ENCODE results near the gene COA1. TPM values are rescaled to one million over a fixed set of nuclear protein-coding genes. Genes with fewer than 3 reads are reported as not detected.
"Not testable (repeated sequence)": the region's sequence is repeated elsewhere in the genome, so short reads cannot be mapped to it uniquely, and the experiment has no call there.

Gene COA1
- polyA plus RNA-seq, 6 donors from 2014 or later = 96.6 to 146 (median 107) TPM

- Mint-ChIP-seq H3K4me1 (peaks cover 37 to 65% (median 62%) of the 10 kb centered on the region in 3 donors), H3K9me3 (peaks cover 4 to 17% (median 13%) of the 10 kb centered on the region in 7 donors), H3K27ac (peak overlapping the region in 3 of 6 donors; percentile 21 to 84 (median 77)), H3K27me3 (no peaks in the 10 kb centered on the region), H3K4me3 (no peak overlapping the region), H3K36me3 (peaks cover 10 to 20% of the 10 kb centered on the region in 2 donors)
- DNase-seq (no peak), ATAC-seq (ENCODE audit: low read depth in 2 of 2) (no peak)
These were observed 42.3 kb downstream of the COA1 start for GRCh38 chr7:43686991-43687390.

- no peak for ATAC-seq (ENCODE audit: low read depth in 2 of 2)
- no peak for DNase-seq
- peak overlapping the region in 1 of 8 donors; percentile 1 for H3K4me3 Mint-ChIP-seq
- peaks cover 0 to 5% (median 3%) of the 10 kb centered on the region in 7 donors for H3K9me3 Mint-ChIP-seq
- H3K27ac Mint-ChIP-seq = peak overlapping the region; percentile 49 to 94 (median 83)
- no peaks in the 10 kb centered on the region for H3K27me3 Mint-ChIP-seq
- no peaks in the 10 kb centered on the region for H3K36me3 Mint-ChIP-seq
- peaks cover 38 to 77% (median 75%) of the 10 kb centered on the region in 3 donors for H3K4me1 Mint-ChIP-seq
These were observed 48.6 kb downstream of the COA1 start for GRCh38 chr7:43680736-43681135.

DNA sequence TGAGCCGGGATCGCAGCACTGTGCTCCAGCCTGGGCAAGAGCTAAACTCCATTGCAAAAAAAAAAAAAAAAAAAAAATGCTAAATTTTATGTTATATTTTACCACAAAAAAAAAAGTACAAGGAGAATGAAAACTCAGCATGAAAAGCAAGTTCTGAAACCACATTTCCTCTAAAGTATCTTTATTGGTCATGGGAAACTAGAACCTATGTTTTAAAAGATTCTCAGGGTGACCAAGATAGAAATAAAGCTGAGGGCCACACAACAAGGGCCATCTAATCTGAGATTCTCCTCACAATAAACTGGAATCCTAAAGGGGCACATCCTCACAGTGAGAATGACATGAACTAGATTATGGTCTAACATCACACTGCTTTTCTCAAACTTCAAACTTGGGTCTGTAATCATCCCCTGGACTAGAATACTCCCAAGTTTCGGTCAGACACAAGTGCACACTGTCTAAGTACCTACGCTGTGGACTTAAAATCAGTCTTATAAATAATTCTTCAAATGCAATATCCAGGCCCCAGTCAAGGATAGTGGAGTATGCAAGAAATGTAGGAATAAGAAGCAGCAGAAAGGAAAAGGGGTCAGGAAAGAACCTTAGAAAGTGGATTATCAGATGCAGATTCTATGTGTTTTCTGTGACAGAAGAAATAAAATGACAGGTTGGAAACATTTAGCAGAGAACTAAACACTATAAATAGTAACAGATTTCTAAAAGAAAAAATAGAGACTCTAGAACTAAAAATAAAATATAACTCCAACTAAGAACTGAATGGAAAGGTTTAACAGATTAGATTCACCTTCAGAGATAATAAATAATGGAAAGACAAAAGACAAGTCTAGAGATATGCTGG lies 49.9 kb downstream of the COA1 start:
- DNase-seq (no peak), ATAC-seq (ENCODE audit: low read depth in 2 of 2) (no peak)
- H3K36me3 Mint-ChIP-seq = no peaks in the 10 kb centered on the region
- peak overlapping the region in 6 of 8 donors; percentile 11 to 58 (median 40) for H3K4me3 Mint-ChIP-seq
- H3K4me1 Mint-ChIP-seq = peaks cover 38 to 74% (median 72%) of the 10 kb centered on the region in 3 donors
- peak overlapping the region; percentile 49 to 94 (median 84) for H3K27ac Mint-ChIP-seq
- no peaks in the 10 kb centered on the region for H3K27me3 Mint-ChIP-seq
- H3K9me3 Mint-ChIP-seq = peaks cover 0 to 13% (median 9%) of the 10 kb centered on the region in 7 donors

DNA sequence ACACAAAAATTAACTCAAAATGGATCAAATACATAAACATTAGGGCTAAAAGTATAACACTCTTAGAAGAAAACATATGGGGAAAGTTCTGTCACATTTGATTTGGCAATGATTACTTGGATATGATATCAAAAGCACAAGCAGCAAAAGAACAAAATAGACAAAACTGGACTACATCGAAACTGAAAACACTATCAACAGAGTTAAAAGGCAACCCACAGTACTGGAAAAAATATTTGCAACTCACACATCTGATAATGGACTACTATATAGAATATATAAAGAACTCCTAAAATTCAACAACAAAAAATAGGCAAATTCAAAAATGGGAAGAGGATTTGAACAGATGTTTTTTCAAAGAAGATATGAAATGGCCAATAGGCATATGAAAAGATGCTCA lies 51.0 kb downstream of the COA1 start:
- H3K27ac Mint-ChIP-seq = peak overlapping the region; percentile 54 to 84 (median 73)
- DNase-seq (no peak), ATAC-seq (ENCODE audit: low read depth in 2 of 2) (no peak)

DNA sequence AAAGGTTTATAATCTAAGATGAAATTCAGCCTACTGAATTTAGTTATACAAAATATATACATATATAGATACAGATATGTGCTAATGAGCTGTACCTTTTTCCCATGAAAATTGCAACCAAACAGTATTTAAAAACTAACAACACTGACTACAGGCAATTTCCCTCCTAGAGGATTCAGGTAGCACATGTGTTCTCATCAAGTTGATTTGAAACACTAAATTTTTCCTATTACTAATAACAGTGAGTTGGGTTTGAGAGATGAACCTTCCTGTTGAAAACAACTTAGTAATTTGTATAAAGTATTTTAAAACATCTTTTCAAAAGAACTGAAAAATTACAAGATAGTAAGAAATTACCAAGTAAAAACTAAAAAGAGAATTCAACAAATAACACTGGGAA lies 51.5 kb downstream of the COA1 start:
- H3K36me3 Mint-ChIP-seq = peaks cover 0 to 3% of the 10 kb centered on the region in 2 donors
- H3K27ac Mint-ChIP-seq = peak overlapping the region in 2 of 6 donors; percentile 8 to 67
- no peak overlapping the region for H3K4me3 Mint-ChIP-seq
- H3K9me3 Mint-ChIP-seq = peaks cover 0 to 27% (median 25%) of the 10 kb centered on the region in 7 donors
- H3K4me1 Mint-ChIP-seq = peaks cover 46 to 74% (median 72%) of the 10 kb centered on the region in 3 donors
- no peak for DNase-seq
- no peaks in the 10 kb centered on the region for H3K27me3 Mint-ChIP-seq
- no peak for ATAC-seq (ENCODE audit: low read depth in 2 of 2)

More for the DNA sequence above, 51.0 kb downstream of the COA1 start:
- Mint-ChIP-seq H3K4me1 (peaks cover 43 to 74% (median 72%) of the 10 kb centered on the region in 3 donors), H3K27me3 (no peaks in the 10 kb centered on the region), H3K9me3 (peaks cover 0 to 23% (median 20%) of the 10 kb centered on the region in 7 donors), H3K36me3 (no peaks in the 10 kb centered on the region), H3K4me3 (peak overlapping the region in 2 of 8 donors; percentile 46 to 52)

- Mint-ChIP-seq H3K4me3 (peak overlapping the region in 1 of 8 donors; percentile 13), H3K27ac (peak overlapping the region in 4 of 6 donors; percentile 62 to 93 (median 74)), H3K4me1 (peaks cover 37 to 74% (median 65%) of the 10 kb centered on the region in 3 donors), H3K9me3 (peaks cover 0 to 52% (median 48%) of the 10 kb centered on the region in 7 donors), H3K36me3 (peaks cover 11 to 20% of the 10 kb centered on the region in 2 donors), H3K27me3 (no peaks in the 10 kb centered on the region)
- ATAC-seq (ENCODE audit: low read depth in 2 of 2) = no peak
- DNase-seq = no peak
These were observed 54.5 kb downstream of the COA1 start for GRCh38 chr7:43674559-43675436.

GRCh38 chr7:43673243-43673976 lies 55.9 kb downstream of the COA1 start:
- Mint-ChIP-seq H3K36me3 (peaks cover 25 to 31% of the 10 kb centered on the region in 2 donors), H3K4me1 (peaks cover 38 to 74% (median 65%) of the 10 kb centered on the region in 3 donors), H3K27ac (peak overlapping the region in 5 of 6 donors; percentile 16 to 88 (median 85)), H3K9me3 (peaks cover 0 to 66% (median 55%) of the 10 kb centered on the region in 7 donors), H3K4me3 (peak overlapping the region in 3 of 8 donors; percentile 20 to 36 (median 35))
- not testable (repeated sequence) for H3K27me3 Mint-ChIP-seq
- peak; percentile 20 for DNase-seq
- ATAC-seq (ENCODE audit: low read depth in 2 of 2) = peak; percentile 50 to 69

DNA sequence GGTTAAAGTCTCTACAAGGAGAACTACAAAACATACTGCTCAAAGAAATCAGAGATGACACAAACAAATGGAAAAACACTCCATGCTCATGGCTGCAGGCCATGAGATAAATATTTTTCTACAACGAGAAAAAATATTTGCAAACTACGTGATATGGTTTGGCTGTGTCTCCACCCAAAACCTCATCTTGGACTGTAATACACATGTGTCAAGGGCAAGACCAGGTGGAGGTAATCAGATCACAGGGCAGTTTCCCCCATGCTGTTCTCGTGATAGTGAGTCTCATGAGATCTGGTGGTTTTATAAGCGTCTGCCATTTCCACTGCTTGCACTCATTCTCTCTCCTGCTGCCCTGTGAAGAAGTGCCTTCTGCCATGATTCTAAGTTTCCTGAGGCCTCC lies 57.8 kb downstream of the COA1 start:
- peaks cover 33 to 47% of the 10 kb centered on the region in 2 donors for H3K36me3 Mint-ChIP-seq
- peak overlapping the region in 4 of 6 donors; percentile 18 to 83 (median 54) for H3K27ac Mint-ChIP-seq
- DNase-seq (no peak), ATAC-seq (ENCODE audit: low read depth in 2 of 2) (no peak)
- peaks cover 0 to 81% (median 62%) of the 10 kb centered on the region in 7 donors for H3K9me3 Mint-ChIP-seq
- peak overlapping the region in 3 of 8 donors; percentile 2 to 29 (median 12) for H3K4me3 Mint-ChIP-seq
- peaks cover 36 to 66% (median 60%) of the 10 kb centered on the region in 3 donors for H3K4me1 Mint-ChIP-seq
- H3K27me3 Mint-ChIP-seq = no peaks in the 10 kb centered on the region

- Mint-ChIP-seq H3K27me3 (no peaks in the 10 kb centered on the region), H3K27ac (peak overlapping the region in 5 of 6 donors; percentile 56 to 94 (median 80)), H3K4me1 (peaks cover 40 to 67% (median 60%) of the 10 kb centered on the region in 3 donors), H3K36me3 (peaks cover 43 to 51% of the 10 kb centered on the region in 2 donors), H3K4me3 (peak overlapping the region in 5 of 8 donors; percentile 14 to 76 (median 56)), H3K9me3 (peaks cover 0 to 86% (median 61%) of the 10 kb centered on the region in 7 donors)
- ATAC-seq (ENCODE audit: low read depth in 2 of 2) (peak; percentile 61 to 83), DNase-seq (peak; percentile 32)
These were observed 59.8 kb downstream of the COA1 start for GRCh38 chr7:43669286-43670081.

GRCh38 chr7:43668035-43668434 lies 61.3 kb downstream of the COA1 start:
- Mint-ChIP-seq H3K36me3 (peaks cover 47 to 52% of the 10 kb centered on the region in 2 donors), H3K4me3 (peak overlapping the region in 1 of 8 donors; percentile 1), H3K27me3 (no peaks in the 10 kb centered on the region), H3K4me1 (peaks cover 34 to 65% (median 53%) of the 10 kb centered on the region in 3 donors), H3K9me3 (peaks cover 0 to 72% (median 48%) of the 10 kb centered on the region in 7 donors), H3K27ac (peak overlapping the region in 1 of 6 donors; percentile 83)
- ATAC-seq (ENCODE audit: low read depth in 2 of 2) (no peak), DNase-seq (no peak)

GRCh38 chr7:43666938-43667337 lies 62.4 kb downstream of the COA1 start:
- H3K4me3 Mint-ChIP-seq = no peak overlapping the region
- ATAC-seq (ENCODE audit: low read depth in 2 of 2) (no peak), DNase-seq (no peak)
- H3K27me3 Mint-ChIP-seq = no peaks in the 10 kb centered on the region
- peaks cover 26 to 58% (median 47%) of the 10 kb centered on the region in 3 donors for H3K4me1 Mint-ChIP-seq
- peaks cover 0 to 61% (median 37%) of the 10 kb centered on the region in 7 donors for H3K9me3 Mint-ChIP-seq
- H3K36me3 Mint-ChIP-seq = peaks cover 42 to 47% of the 10 kb centered on the region in 2 donors
- H3K27ac Mint-ChIP-seq = peak overlapping the region in 1 of 6 donors; percentile 57

Data from naive B cell (primary cell).